ENCODE measurements around the gene MYZAP.

GRCh38 chr15:57555270-57555669, 36.4 kb upstream of the MYZAP start:
- TF ChIP-seq ZNF565 (CRISPR knock-in tag; conservative IDR thresholded peaks at IDR 0.05; ENCODE audit: low read depth) (no peak), ZNF70 (CRISPR knock-in tag; IDR thresholded peaks at IDR 0.05) (no peak), ARNTL (CRISPR knock-in tag; IDR thresholded peaks at IDR 0.05; ENCODE audit: borderline replicate concordance, low read depth) (no peak), PATZ1 (CRISPR knock-in tag; IDR thresholded peaks at IDR 0.05; ENCODE audit: borderline replicate concordance) (no peak), ISL1 (CRISPR knock-in tag; IDR thresholded peaks at IDR 0.05) (no peak), CSDC2 (CRISPR knock-in tag; IDR thresholded peaks at IDR 0.05) (no peak), ZC3H10 (CRISPR knock-in tag; IDR thresholded peaks at IDR 0.05) (no peak), ESRRG (CRISPR knock-in tag; IDR thresholded peaks at IDR 0.05) (no peak), OSR1 (CRISPR knock-in tag; IDR thresholded peaks at IDR 0.05) (no peak)
- TF ChIP-seq, protein P1, sequence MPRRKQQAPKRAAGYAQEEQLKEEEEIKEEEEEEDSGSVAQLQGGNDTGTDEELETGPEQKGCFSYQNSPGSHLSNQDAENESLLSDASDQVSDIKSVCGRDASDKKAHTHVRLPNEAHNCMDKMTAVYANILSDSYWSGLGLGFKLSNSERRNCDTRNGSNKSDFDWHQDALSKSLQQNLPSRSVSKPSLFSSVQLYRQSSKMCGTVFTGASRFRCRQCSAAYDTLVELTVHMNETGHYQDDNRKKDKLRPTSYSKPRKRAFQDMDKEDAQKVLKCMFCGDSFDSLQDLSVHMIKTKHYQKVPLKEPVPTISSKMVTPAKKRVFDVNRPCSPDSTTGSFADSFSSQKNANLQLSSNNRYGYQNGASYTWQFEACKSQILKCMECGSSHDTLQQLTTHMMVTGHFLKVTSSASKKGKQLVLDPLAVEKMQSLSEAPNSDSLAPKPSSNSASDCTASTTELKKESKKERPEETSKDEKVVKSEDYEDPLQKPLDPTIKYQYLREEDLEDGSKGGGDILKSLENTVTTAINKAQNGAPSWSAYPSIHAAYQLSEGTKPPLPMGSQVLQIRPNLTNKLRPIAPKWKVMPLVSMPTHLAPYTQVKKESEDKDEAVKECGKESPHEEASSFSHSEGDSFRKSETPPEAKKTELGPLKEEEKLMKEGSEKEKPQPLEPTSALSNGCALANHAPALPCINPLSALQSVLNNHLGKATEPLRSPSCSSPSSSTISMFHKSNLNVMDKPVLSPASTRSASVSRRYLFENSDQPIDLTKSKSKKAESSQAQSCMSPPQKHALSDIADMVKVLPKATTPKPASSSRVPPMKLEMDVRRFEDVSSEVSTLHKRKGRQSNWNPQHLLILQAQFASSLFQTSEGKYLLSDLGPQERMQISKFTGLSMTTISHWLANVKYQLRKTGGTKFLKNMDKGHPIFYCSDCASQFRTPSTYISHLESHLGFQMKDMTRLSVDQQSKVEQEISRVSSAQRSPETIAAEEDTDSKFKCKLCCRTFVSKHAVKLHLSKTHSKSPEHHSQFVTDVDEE (CRISPR knock-in tag; IDR thresholded peaks at IDR 0.05): no peak

Measured in SK-N-SH treated with all-trans-retinoic acid at 6 μM for 48 hours (cell line).